Measurements from ENCODE around the gene KARS1.

Gene KARS1

DNA sequence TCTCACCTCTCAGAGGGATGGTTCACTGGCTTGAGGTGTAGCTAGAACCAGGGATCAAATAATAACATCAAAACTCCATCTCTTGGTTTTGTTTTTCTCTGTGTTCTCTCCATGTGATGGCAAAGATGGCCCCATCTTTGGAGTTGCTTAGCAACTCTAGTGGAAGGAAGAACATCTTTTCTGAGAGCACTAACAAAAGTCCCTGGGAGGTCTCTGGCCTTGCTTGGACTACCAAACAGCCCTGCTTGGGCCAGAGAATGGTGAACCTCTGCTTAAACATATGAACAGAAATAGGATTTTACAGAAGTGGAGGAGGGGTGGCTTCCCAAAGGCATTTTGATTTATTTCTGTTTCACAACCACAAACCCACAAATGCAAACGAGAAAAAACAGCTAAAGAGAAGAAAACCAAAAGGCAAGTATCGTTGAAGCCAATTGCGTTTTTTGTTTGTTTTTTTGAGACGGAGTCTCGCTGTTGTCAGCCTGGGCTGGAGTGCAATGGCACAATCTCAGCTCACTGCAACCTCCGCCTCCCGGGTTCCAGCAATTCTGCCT lies 68.1 kb downstream of the KARS1 start:
- DNase-seq (ENCODE audit: extremely low read depth, low read depth) = no peak
- TF ChIP-seq, protein P1, sequence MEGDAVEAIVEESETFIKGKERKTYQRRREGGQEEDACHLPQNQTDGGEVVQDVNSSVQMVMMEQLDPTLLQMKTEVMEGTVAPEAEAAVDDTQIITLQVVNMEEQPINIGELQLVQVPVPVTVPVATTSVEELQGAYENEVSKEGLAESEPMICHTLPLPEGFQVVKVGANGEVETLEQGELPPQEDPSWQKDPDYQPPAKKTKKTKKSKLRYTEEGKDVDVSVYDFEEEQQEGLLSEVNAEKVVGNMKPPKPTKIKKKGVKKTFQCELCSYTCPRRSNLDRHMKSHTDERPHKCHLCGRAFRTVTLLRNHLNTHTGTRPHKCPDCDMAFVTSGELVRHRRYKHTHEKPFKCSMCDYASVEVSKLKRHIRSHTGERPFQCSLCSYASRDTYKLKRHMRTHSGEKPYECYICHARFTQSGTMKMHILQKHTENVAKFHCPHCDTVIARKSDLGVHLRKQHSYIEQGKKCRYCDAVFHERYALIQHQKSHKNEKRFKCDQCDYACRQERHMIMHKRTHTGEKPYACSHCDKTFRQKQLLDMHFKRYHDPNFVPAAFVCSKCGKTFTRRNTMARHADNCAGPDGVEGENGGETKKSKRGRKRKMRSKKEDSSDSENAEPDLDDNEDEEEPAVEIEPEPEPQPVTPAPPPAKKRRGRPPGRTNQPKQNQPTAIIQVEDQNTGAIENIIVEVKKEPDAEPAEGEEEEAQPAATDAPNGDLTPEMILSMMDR (IDR thresholded peaks at IDR 0.05; ENCODE audit: low read depth, low read length) = no peak

DNA sequence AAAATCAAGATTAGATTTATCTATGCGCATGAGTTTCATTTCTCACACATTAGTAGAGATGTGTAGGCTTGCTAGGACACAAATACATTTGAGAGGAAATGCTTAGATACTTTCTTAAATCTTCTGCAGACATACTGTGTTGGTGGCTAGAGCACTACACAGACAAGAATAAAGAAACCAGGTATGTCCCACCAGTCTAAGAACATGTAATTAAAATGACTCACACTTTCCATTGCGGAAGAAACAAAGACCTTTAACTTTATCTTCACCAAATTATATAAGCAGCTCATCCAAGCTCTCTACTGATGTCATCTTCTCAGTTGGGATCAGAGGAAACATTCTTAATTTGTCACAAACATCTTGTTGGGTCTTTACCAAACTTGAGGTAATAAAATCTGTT lies 68.7 kb downstream of the KARS1 start:
- TF ChIP-seq, protein P1 (IDR thresholded peaks at IDR 0.05; ENCODE audit: low read depth, low read length) = no peak

DNA sequence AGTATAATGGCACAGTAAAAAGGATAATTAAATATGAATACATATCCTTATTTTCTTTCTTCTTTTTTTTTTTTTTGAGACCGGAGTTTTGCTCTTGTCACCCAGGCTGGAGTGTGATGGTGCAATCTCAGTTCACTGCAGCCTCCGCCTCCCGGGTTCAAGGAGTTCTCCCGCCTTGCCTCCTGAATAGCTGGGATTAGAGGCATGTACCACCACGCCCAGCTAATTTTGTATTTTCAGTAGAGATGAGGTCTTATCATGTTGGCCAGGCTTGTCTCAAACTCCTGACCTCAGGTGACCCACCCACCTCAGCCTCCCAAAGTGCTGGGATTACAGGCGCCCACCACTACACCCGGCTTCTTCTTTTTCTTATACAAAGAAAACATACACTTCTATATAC lies 69.3 kb downstream of the KARS1 start:
- DNase-seq (ENCODE audit: extremely low read depth, low read depth) = no peak
- TF ChIP-seq, protein P1 (IDR thresholded peaks at IDR 0.05; ENCODE audit: low read depth, low read length) = no peak

More for the DNA sequence above, 68.7 kb downstream of the KARS1 start:
- no peak for DNase-seq (ENCODE audit: extremely low read depth, low read depth)

All from AG09319 (cell line).